Epithelial cell of esophagus (primary cell): ENCODE data around the gene SMYD3.

Experiments used
- DNase-seq: peaks from one replicate; pipeline ENCODE4 v3.0.0; 2010; ENCODE audit warnings: low read depth
- H3K4me3 ChIP-seq: 2 replicates; pipeline ENCODE4 v1.5.1; 2011; ENCODE audit warnings: mild to moderate bottlenecking, low read length, control low read depth
- TF ChIP-seq, protein P1 (sequence below): IDR thresholded peaks from 2 replicates; pipeline ENCODE4 v1.5.1; 2011; ENCODE audit warnings: low read depth, mild to moderate bottlenecking, low read length, control low read depth, inconsistent platforms; ENCODE audit not compliant: insufficient read depth; ENCODE audit errors: missing control alignments

The SMYD3 gene

DNA sequence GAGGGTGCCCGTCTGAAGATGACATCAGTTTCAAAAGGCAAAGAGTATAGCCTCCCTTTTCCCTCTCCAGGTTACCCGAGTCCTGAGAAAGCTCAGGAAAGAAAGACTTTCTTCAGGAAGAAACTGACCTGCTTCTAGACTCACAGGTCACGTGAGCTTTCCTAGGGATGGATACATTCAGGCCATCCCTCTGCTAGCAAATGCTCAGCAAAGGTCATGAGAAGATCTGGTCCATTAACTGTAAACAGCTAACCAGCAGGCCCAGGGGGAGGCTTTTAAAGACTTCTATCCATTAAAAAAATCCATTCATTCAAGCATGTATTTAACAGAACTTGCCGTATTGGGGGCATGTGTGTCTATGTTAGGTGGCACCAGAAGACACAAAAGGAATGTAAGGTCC is 746.8 kb downstream of the SMYD3 start:
- TF ChIP-seq, protein P1, sequence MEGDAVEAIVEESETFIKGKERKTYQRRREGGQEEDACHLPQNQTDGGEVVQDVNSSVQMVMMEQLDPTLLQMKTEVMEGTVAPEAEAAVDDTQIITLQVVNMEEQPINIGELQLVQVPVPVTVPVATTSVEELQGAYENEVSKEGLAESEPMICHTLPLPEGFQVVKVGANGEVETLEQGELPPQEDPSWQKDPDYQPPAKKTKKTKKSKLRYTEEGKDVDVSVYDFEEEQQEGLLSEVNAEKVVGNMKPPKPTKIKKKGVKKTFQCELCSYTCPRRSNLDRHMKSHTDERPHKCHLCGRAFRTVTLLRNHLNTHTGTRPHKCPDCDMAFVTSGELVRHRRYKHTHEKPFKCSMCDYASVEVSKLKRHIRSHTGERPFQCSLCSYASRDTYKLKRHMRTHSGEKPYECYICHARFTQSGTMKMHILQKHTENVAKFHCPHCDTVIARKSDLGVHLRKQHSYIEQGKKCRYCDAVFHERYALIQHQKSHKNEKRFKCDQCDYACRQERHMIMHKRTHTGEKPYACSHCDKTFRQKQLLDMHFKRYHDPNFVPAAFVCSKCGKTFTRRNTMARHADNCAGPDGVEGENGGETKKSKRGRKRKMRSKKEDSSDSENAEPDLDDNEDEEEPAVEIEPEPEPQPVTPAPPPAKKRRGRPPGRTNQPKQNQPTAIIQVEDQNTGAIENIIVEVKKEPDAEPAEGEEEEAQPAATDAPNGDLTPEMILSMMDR = no peak
- no peak overlapping the region for H3K4me3 ChIP-seq
- no peak for DNase-seq

DNA sequence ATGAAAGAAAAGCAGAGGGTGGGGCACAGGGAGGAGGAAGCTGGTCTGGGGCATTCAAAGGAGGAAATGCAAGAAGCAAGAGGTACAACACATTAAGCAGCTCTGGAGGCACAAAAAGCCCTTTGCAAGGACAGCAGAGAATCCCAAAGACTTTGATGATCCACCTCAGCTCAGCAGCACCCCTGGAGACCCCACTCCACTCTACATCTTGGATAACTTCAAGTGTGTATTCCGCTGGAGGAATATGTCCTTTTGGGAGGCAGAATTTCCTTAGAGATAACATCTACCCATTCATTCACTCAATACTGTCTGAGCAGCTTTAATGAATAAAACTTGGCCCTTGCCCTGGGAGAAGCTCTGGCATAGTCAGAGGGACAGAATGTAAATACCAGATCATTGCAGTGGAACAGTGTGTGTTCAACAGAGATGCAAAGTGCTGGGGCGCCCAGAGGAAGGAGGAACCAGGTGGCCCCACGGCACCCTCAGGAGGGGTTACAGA is 752.6 kb downstream of the SMYD3 start:
- TF ChIP-seq, protein P1 = no peak
- no peak overlapping the region for H3K4me3 ChIP-seq
- no peak for DNase-seq

DNA sequence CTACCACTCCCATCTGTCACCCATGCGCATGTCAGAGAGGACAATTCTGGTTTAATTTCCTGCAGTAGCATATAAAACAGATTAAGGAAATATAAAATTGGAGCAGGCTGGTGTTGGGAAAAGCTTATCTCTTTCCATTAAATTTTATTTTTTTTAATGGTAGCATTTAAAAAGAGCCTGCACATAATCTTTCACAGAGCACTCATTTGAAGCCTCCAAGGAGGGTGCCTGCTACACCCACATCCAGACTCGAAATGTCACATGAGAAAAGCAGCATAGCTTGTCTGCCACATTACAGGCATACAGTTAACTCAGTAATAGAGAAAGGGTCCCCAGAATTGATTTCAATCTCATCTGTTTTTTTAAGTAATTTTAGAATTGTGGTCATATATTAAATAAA is 753.3 kb downstream of the SMYD3 start:
- no peak for DNase-seq
- no peak overlapping the region for H3K4me3 ChIP-seq
- TF ChIP-seq, protein P1 = no peak

DNA sequence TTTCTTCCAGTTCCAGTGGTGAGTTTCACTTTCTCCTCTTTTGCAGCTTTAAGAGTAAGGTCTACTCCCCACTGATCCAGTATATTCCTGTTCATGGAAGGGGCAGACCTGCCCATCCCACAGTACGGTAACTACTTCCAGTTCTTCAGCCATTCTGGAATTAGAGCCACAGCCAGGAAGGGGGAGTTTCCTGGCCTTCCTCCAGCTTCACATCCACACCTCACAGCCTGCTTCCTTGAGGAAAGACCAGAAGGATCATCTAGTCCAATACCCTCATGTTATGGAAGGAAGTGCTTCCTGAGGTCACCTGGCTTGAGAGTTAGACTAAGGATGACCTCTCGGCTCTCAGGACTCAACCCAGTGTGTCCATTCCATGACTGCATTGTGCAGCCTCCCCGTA is 754.5 kb downstream of the SMYD3 start:
- no peak overlapping the region for H3K4me3 ChIP-seq
- TF ChIP-seq, protein P1 = no peak
- DNase-seq = no peak

DNA sequence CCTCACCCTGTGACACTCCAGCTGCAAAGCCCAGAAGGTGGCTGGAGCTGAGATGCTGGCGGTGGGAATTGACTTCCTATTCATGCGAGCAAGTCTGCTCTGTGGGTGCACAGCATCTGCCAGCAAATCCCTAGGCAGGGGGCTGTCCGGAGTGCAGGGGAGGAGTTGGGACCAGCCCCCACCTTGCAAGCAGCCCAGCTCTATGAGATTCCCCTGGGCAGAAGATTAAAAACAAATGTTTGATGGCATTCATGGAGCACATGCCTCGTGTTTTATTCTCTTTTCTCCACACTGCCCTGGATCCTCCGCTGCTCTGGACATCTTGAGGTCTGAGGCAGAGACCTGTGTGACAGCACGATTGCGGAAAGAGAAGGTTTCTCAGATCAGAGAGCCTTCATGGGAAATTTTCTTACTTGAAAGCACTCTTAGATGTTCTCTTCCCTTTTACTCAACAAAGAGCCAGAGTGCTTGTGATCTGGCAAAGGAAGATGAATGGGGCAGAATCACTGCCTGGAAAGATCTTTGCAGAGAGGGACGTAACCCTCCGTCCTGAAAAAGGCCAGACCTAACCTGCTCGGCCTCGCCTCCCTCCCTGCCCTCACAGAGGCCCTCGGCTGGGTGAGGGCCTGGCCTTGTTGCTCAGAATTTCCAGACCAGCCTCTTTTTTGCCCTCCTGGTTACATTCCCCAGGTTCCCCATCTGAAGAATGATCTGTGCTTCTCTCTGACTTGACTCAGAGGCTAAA is 755.2 kb downstream of the SMYD3 start:
- TF ChIP-seq, protein P1 = no peak
- DNase-seq = no peak
- H3K4me3 ChIP-seq = no peak overlapping the region

DNA sequence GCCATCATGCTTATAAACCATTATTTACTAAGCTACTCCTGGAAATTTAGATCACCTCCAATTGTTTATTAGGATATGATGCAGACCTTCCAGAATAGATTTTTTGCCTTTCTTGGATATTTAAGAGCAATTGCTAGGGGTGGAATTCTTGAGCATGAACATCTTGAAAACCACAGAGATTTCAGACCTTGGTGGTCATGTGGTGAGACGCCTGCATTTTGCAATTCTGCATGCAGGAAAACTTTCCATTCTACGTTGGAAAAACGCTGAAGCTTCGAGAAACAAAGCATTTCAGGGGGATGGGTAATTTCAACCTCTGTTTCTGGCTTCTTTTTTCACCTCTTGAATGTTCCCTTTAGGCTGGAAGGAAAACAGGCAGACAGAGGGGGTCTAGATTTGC is 756.0 kb downstream of the SMYD3 start:
- TF ChIP-seq, protein P1 = no peak
- no peak overlapping the region for H3K4me3 ChIP-seq
- DNase-seq = no peak

DNA sequence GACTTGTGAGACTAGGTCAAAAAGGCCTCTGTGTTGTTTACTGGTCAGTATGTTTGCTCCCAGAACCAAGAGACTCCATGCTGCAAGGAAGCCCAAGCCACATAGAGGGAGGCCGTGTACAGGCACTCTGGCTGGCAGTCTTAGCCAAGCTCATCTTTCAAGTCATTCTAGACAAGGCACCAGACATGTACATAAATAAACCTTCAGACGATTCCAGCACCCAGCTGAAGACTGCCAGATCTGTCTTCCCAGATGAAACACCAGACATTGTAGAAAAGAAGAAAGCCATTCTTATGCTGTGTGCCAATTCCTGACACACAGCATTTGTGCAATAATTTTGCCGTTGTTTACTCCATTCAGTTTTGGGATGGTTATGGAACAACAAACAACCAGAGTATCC is 756.8 kb downstream of the SMYD3 start:
- no peak for DNase-seq

More for the DNA sequence above, 756.8 kb downstream of the SMYD3 start:
- TF ChIP-seq, protein P1 = no peak
- H3K4me3 ChIP-seq = no peak overlapping the region
